ENCODE results near the gene KLKB1.

KLKB1 gene

GRCh38 chr4:186217733-186218293 lies 9.5 kb upstream of the KLKB1 start:
- Histone ChIP-seq H3K4me3 (ENCODE audit: low read depth, low read length) (no peak overlapping the region), H3K4me1 (ENCODE audit: control insufficient read depth, insufficient read depth, low read length) (peaks cover 10% of the 10 kb centered on the region), H3K9me3 (ENCODE audit: control insufficient read depth, insufficient read depth, low read depth, low read length) (no peaks in the 10 kb centered on the region), H3K36me3 (ENCODE audit: control insufficient read depth in 2 of 2, insufficient read depth in 1 of 2, low read length in 2 of 2) (no peaks in the 10 kb centered on the region), H3K27ac (ENCODE audit: extremely low read depth, low read depth, low read length) (no peak overlapping the region)
- TF ChIP-seq YY2 (tag by site-specific recombination; IDR thresholded peaks at IDR 0.05) (peak; percentile 20; the same call in 1 of the 2 replicates), ZNF837 (tag by site-specific recombination; IDR thresholded peaks at IDR 0.05) (no peak), ZIC2 (tag by site-specific recombination; IDR thresholded peaks at IDR 0.05) (no peak), HOXA7 (CRISPR knock-in tag; IDR thresholded peaks at IDR 0.05; ENCODE audit: borderline replicate concordance) (no peak), ZFHX2 (tag by site-specific recombination; conservative IDR thresholded peaks at IDR 0.05) (no peak), KLF10 (tag by site-specific recombination; IDR thresholded peaks at IDR 0.05) (no peak)
- ChIA-PET POLR2A (no interaction called here), CTCF (no interaction called here)

GRCh38 chr4:186221624-186222023 lies 5.7 kb upstream of the KLKB1 start:
- no peak overlapping the region for H3K27ac ChIP-seq (ENCODE audit: extremely low read depth, low read depth, low read length)

GRCh38 chr4:186225848-186226247 lies 1.5 kb upstream of the KLKB1 start:
- ChIA-PET POLR2A (no interaction called here), CTCF (interaction anchor here (0.6 kb wide), 1 partner anchor 556 kb away, joined by 3 read pairs; no protein-coding TSS in a partner anchor)
- H3K4me3 ChIP-seq (ENCODE audit: low read depth, low read length), result no peak overlapping the region
- no peak overlapping the region for H3K27ac ChIP-seq (ENCODE audit: extremely low read depth, low read depth, low read length)
- TF ChIP-seq HOXA7 (CRISPR knock-in tag; IDR thresholded peaks at IDR 0.05; ENCODE audit: borderline replicate concordance) (no peak), ZNF239 (tag by site-specific recombination; IDR thresholded peaks at IDR 0.05) (no peak), ZNF501 (tag by site-specific recombination; IDR thresholded peaks at IDR 0.05) (no peak), ZNF335 (tag by site-specific recombination; conservative IDR thresholded peaks at IDR 0.05) (no peak), KLF8 (tag by site-specific recombination; IDR thresholded peaks at IDR 0.05) (no peak), ZSCAN23 (tag by site-specific recombination; IDR thresholded peaks at IDR 0.05) (no peak), INSM2 (tag by site-specific recombination; IDR thresholded peaks at IDR 0.05) (no peak), BCL11B (tag by site-specific recombination; IDR thresholded peaks at IDR 0.05; ENCODE audit: low read depth) (no peak), ZBTB26 (tag by site-specific recombination; optimal IDR thresholded peaks at IDR 0.05) (no peak), TRIM28 (IDR thresholded peaks at IDR 0.05; ENCODE audit: borderline replicate concordance, low read length) (no peak), ZNF76 (tag by site-specific recombination; IDR thresholded peaks at IDR 0.05; ENCODE audit: borderline replicate concordance, low read depth) (no peak), ZNF585B (tag by site-specific recombination; IDR thresholded peaks at IDR 0.05) (no peak), ZNF521 (tag by site-specific recombination; IDR thresholded peaks at IDR 0.05) (no peak), ZNF16 (tag by site-specific recombination; IDR thresholded peaks at IDR 0.05; ENCODE audit: low read depth) (no peak), ZBTB7A (tag by site-specific recombination; IDR thresholded peaks at IDR 0.05; ENCODE audit: low read depth) (no peak), ZNF792 (tag by site-specific recombination; IDR thresholded peaks at IDR 0.05) (no peak), ZNF223 (tag by site-specific recombination; IDR thresholded peaks at IDR 0.05) (no peak), ZNF202 (tag by site-specific recombination; IDR thresholded peaks at IDR 0.05; ENCODE audit: borderline replicate concordance) (no peak), AEBP2 (tag by site-specific recombination; IDR thresholded peaks at IDR 0.05; ENCODE audit: borderline replicate concordance) (no peak)
- H3K9me3 ChIP-seq (ENCODE audit: control insufficient read depth, insufficient read depth, low read depth, low read length), result no peaks in the 10 kb centered on the region
- H3K36me3 ChIP-seq (ENCODE audit: control insufficient read depth in 2 of 2, insufficient read depth in 1 of 2, low read length in 2 of 2), result no peaks in the 10 kb centered on the region
- peaks cover 10% of the 10 kb centered on the region for H3K4me1 ChIP-seq (ENCODE audit: control insufficient read depth, insufficient read depth, low read length)

More at GRCh38 chr4:186221624-186222023, 5.7 kb upstream of the KLKB1 start:
- Histone ChIP-seq H3K4me3 (ENCODE audit: low read depth, low read length) (no peak overlapping the region), H3K4me1 (ENCODE audit: control insufficient read depth, insufficient read depth, low read length) (peaks cover 10% of the 10 kb centered on the region), H3K9me3 (ENCODE audit: control insufficient read depth, insufficient read depth, low read depth, low read length) (no peaks in the 10 kb centered on the region), H3K36me3 (ENCODE audit: control insufficient read depth in 2 of 2, insufficient read depth in 1 of 2, low read length in 2 of 2) (no peaks in the 10 kb centered on the region)
- POLR2A ChIA-PET, result no interaction called here
- TF ChIP-seq SCRT2 (tag by site-specific recombination; IDR thresholded peaks at IDR 0.05), result no peak
- TF ChIP-seq ZNF391 (tag by site-specific recombination; IDR thresholded peaks at IDR 0.05; ENCODE audit: borderline replicate concordance, low read depth), result no peak
- TF ChIP-seq IKZF3 (tag by site-specific recombination; IDR thresholded peaks at IDR 0.05), result no peak
- CTCF ChIA-PET, result no interaction called here

All from HEK293 (cell line).